SW480 (cell line): ENCODE results near the gene TLN1.
A peak's percentile ranks its signal among the peaks of the same experiment; 100 is the strongest.

Experiments used
- DNase-seq: peaks from one replicate; pipeline ENCODE4 v3.0.0-alpha.2; 2016; ENCODE audit warnings: low spot score

The TLN1 gene

DNA sequence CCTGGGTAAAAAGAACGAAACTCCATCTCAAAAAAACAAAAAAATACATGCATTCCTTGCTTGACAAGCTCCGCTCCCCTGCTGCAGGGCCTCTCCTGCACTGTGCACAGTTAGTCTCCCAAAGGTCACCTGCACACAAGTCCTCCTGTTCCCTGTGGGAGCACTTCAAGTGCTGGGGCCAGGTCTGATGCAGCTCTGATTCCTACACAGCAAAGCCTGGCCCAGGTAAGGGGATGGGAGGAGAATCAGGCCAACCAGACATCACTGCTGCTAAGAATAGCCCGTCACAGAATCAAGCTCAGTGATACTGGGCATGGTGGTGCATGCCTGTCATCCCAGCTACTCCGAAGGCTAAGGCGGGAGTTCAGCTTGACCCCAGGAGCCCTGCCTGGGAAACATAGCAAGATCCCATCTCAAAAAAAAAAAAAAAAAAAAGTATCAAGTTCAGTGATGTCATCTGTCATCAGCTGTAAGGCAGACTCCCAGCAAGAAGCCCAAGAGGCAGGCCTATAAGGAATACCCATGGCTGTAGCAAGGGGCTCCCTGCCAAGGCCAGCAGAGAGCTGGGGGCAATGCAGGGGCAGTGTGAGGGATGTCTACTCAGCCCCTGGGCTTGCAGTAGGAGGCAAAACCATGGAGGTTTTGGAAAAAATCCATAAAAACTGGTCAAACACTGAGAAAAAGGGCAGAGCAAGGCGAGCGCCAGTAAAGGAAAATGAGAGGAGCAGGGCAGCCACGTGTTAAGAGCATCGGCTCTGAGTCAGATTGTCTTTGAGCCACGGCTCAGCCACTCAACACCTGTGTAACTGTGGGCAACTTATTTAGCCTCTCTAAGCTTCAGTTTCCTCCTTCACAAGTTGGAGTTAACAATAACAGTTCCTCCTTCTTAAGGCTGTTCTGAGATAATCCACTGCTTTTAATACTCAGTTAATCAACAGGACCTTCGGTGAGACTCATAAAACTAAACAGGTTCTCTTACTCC lies 45.5 kb downstream of the TLN1 start:
- no peak for DNase-seq

- no peak for DNase-seq
These were observed 46.5 kb downstream of the TLN1 start for GRCh38 chr9:35685506-35685905.

GRCh38 chr9:35684921-35685320 lies 47.1 kb downstream of the TLN1 start:
- DNase-seq = no peak

GRCh38 chr9:35683323-35683722 lies 48.7 kb downstream of the TLN1 start:
- no peak for DNase-seq

DNA sequence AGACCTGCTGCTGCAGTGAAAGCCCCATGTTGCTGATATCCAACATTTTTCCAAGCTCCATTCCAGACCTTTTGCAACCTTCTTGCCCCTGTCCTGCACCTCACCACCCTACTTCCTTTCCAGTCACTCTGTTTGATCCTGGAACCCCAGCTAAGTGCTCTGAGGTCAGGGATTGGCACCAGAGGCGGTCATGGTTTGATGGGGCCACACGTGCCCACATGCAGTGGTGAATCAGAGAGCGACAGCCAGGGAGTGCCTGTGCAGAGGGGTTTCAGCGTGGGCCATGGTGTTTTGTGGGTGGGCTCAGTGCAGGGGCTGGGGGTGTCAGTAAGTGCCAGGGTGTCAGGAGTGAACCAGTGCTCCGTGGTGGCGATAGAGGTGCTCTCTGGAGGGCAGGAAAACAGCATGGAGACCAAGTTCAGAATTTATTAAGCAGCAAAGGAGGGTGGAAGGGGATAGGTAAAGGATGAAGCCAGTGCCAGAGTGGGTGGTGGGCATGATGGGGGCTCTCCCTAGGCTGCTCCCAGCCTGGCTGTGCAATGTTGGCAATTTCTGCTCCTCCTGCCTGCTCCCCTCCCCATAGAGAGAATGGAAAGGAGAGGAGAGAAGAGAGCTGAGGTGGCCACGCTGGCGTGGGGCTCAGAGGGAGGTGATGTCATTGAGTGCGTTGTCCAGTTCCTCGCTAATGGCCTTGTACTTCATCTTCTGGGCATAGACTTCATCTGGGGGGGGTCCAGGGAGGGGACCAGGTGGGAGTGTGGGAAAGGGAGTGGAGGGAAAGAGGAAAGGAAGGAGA lies 49.3 kb downstream of the TLN1 start:
- DNase-seq = no peak

- no peak for DNase-seq
These were observed 49.9 kb downstream of the TLN1 start for GRCh38 chr9:35682051-35682450.

GRCh38 chr9:35681341-35682002 lies 50.5 kb downstream of the TLN1 start:
- DNase-seq = no peak

DNA sequence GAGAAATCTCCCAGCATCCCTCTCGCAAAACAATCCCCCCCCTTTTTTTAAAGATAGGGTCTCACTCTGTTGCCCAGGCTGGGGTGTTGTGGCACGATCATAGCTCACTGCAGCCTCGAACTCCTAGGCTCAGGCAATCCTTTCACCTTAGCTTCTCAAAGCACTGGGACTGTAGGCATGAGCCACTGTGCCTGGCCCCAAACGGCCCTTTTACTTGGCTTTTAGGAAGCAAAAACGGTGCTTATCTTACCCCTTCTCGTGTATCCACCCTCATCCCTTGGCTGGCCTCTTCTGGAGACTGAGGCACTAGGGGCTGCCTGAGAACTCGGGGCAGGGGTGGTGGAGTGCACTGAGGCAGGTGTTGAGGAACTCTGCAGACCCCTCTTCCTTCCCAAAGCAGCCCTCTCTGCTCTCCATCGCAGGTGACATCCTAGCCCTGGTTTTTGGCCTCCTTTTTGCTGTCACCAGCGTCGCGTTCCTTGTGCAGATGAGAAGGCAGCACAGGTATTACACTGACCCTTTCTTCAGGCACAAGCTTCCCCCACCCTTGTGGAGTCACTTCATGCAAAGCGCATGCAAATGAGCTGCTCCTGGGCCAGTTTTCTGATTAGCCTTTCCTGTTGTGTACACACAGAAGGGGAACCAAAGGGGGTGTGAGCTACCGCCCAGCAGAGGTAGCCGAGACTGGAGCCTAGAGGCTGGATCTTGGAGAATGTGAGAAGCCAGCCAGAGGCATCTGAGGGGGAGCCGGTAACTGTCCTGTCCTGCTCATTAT lies 51.5 kb downstream of the TLN1 start:
- no peak for DNase-seq

DNA sequence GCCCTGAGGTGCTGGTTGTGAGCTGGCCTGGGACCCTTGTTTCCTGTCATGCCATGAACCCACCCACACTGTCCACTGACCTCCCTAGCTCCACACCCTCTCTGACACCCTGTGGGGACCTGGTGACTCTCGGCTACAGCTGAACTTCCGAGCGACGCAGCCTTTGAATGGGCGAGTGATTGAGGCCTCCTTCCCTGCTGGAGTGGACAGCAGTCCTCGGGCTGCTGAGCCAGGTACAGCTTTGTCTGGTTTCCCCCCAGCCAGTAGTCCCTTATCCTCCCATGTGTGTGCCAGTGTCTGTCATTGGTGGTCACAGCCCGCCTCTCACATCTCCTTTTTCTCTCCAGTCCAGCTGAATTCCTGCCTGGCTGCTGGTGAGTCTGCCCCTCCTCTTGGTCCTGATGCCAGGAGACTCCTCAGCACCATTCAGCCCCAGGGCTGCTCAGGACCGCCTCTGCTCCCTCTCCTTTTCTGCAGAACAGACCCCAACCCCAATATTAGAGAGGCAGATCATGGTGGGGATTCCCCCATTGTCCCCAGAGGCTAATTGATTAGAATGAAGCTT lies 52.1 kb downstream of the TLN1 start:
- no peak for DNase-seq

DNA sequence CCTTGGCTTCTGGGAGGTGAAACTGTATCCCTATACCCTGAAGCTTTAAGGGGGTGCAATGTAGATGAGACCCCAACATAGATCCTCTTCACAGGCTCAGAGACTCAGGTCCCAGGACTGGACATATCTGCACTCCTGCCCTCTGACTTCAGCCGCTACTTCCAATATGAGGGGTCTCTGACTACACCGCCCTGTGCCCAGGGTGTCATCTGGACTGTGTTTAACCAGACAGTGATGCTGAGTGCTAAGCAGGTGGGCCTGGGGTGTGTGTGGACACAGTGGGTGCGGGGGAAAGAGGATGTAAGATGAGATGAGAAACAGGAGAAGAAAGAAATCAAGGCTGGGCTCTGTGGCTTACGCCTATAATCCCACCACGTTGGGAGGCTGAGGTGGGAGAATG lies 52.9 kb downstream of the TLN1 start:
- no peak for DNase-seq

GRCh38 chr9:35675732-35676392 lies 56.1 kb downstream of the TLN1 start:
- DNase-seq = no peak

GRCh38 chr9:35675204-35675603 lies 56.8 kb downstream of the TLN1 start:
- DNase-seq = no peak

DNA sequence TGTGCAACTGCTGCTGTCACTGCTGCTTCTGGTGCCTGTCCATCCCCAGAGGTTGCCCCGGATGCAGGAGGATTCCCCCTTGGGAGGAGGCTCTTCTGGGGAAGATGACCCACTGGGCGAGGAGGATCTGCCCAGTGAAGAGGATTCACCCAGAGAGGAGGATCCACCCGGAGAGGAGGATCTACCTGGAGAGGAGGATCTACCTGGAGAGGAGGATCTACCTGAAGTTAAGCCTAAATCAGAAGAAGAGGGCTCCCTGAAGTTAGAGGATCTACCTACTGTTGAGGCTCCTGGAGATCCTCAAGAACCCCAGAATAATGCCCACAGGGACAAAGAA lies 58.0 kb downstream of the TLN1 start:
- DNase-seq = no peak

- DNase-seq = no peak
These were observed 58.6 kb downstream of the TLN1 start, which contains the start of gene CA9 for GRCh38 chr9:35673132-35674024. TSS of gene CA9 (plus strand) at chr9:35673928. CDS start at chr9:35673960, 32 bp downstream.

GRCh38 chr9:35669331-35670145 lies 62.5 kb downstream of the TLN1 start:
- DNase-seq = peak; percentile 87

DNA sequence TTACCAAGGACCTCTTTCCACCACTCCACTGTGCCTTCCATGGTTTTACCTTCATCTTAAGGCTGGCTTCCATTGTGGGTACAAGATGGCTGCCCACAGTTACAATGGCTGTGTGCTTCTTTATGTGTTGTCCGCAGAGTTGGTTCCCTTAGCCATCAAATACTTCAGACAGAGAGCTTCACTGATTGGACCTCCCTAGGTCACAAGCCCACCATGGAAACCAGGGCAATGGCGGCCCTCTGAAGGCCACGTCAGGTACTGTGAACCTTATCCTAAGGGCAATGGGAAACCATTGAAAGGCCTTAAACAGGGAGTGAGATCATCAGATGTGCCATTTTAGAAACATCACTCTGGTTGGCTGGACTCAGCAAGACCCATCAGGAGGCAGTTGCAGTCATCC lies 64.1 kb downstream of the TLN1 start:
- no peak for DNase-seq

DNA sequence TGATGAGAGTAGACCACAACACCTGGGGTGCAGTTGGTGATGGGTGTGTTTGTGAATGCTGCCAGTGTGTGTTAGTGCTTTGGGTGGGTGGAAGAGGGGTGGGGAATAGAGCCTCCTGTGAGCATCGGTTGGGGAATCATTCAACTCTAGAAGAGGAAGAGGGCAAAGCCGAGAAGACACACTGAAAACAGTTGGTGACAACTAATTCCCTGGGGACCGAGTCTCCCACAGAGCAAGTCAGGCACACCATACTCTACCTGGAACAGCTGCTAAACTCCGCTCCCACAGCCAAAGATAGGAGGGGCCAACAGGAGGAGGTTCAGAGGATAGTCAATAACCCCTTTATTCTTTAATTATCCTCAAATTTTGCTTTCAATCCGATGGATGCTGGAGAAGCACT lies 65.4 kb downstream of the TLN1 start:
- DNase-seq = no peak

GRCh38 chr9:35666045-35666444 lies 66.0 kb downstream of the TLN1 start:
- DNase-seq = no peak

GRCh38 chr9:35665471-35665818 lies 66.5 kb downstream of the TLN1 start:
- no peak for DNase-seq
